ENCODE results near the gene TGFBR3. TPM values are rescaled to one million over a fixed set of nuclear protein-coding genes. Genes with fewer than 3 reads are reported as not detected.

Gene TGFBR3
- polyA plus RNA-seq, 4 donors, result 0.45 to 20.0 (median 5.1) TPM

GRCh38 chr1:91891454-91891853 lies 5.5 kb upstream of the TGFBR3 start:
- H3K36me3 ChIP-seq (ENCODE audit: control insufficient read depth in 3 of 3, insufficient read depth in 2 of 3, low read depth in 1 of 3, low read length in 3 of 3), result no peaks in the 10 kb centered on the region
- H3K4me3 ChIP-seq (ENCODE audit: low read depth in 1 of 3, low read length in 3 of 3), result no peak overlapping the region
- H3K9me3 ChIP-seq (ENCODE audit: control insufficient read depth in 2 of 2, insufficient read depth in 1 of 2, low read depth in 1 of 2, low read length in 1 of 2), result no peaks in the 10 kb centered on the region
- DNase-seq (no peak), FAIRE-seq (no peak)
- H3K27me3 ChIP-seq (ENCODE audit: control insufficient read depth in 3 of 3, insufficient read depth in 3 of 3, low read length in 3 of 3), result peaks cover 0 to under 1% (median 0%) of the 10 kb centered on the region in 3 donors
- no peak overlapping the region for H3K27ac ChIP-seq (ENCODE audit: low read depth in 1 of 3, low read length in 2 of 3)
- 38 to 54% (median 48%) methylated on average over 3 of the region's 3 CpGs for WGBS, 3 donors
- no peaks in the 10 kb centered on the region for H3K4me1 ChIP-seq (ENCODE audit: control insufficient read depth in 3 of 3, insufficient read depth in 2 of 3, low read depth in 1 of 3, low read length in 2 of 3)

GRCh38 chr1:91889717-91890459 lies 3.9 kb upstream of the TGFBR3 start:
- FAIRE-seq (no peak), DNase-seq (peak in 1 of 2 donors; percentile 26)
- H3K36me3 ChIP-seq (ENCODE audit: control insufficient read depth in 3 of 3, insufficient read depth in 2 of 3, low read depth in 1 of 3, low read length in 3 of 3), result no peaks in the 10 kb centered on the region
- WGBS, 3 donors, result 72 to 87% (median 78%) methylated on average over 5 of the region's 5 CpGs
- H3K27ac ChIP-seq (ENCODE audit: low read depth in 1 of 3, low read length in 2 of 3), result no peak overlapping the region
- H3K9me3 ChIP-seq (ENCODE audit: control insufficient read depth in 2 of 2, insufficient read depth in 1 of 2, low read depth in 1 of 2, low read length in 1 of 2), result no peaks in the 10 kb centered on the region
- H3K4me3 ChIP-seq (ENCODE audit: low read depth in 1 of 3, low read length in 3 of 3), result no peak overlapping the region
- H3K27me3 ChIP-seq (ENCODE audit: control insufficient read depth in 3 of 3, insufficient read depth in 3 of 3, low read length in 3 of 3), result peaks cover 0 to 6% (median 0%) of the 10 kb centered on the region in 3 donors
- H3K4me1 ChIP-seq (ENCODE audit: control insufficient read depth in 3 of 3, insufficient read depth in 2 of 3, low read depth in 1 of 3, low read length in 2 of 3), result no peaks in the 10 kb centered on the region

- FAIRE-seq (no peak), DNase-seq (peak; percentile 25 to 57)
- H3K27me3 ChIP-seq (ENCODE audit: control insufficient read depth in 3 of 3, insufficient read depth in 3 of 3, low read length in 3 of 3), result peaks cover 0 to 9% (median 0%) of the 10 kb centered on the region in 3 donors
- peak overlapping the region; percentile 53 to 86 (median 66) for H3K4me3 ChIP-seq (ENCODE audit: low read depth in 1 of 3, low read length in 3 of 3)
- WGBS, 3 donors, result 1% methylated on average over 38 to 42 of the region's 42 CpGs
- H3K27ac ChIP-seq (ENCODE audit: low read depth in 1 of 3, low read length in 2 of 3), result peak overlapping the region; percentile 4 to 95 (median 67)
- H3K9me3 ChIP-seq (ENCODE audit: control insufficient read depth in 2 of 2, insufficient read depth in 1 of 2, low read depth in 1 of 2, low read length in 1 of 2), result no peaks in the 10 kb centered on the region
- no peaks in the 10 kb centered on the region for H3K36me3 ChIP-seq (ENCODE audit: control insufficient read depth in 3 of 3, insufficient read depth in 2 of 3, low read depth in 1 of 3, low read length in 3 of 3)
- H3K4me1 ChIP-seq (ENCODE audit: control insufficient read depth in 3 of 3, insufficient read depth in 2 of 3, low read depth in 1 of 3, low read length in 2 of 3), result no peaks in the 10 kb centered on the region
These were observed 687 bp downstream of the TGFBR3 start for GRCh38 chr1:91885213-91885715.

GRCh38 chr1:91884459-91885212 lies 1.3 kb downstream of the TGFBR3 start:
- Histone ChIP-seq H3K4me3 (ENCODE audit: low read depth in 1 of 3, low read length in 3 of 3) (peak overlapping the region; percentile 53 to 86 (median 66)), H3K36me3 (ENCODE audit: control insufficient read depth in 3 of 3, insufficient read depth in 2 of 3, low read depth in 1 of 3, low read length in 3 of 3) (no peaks in the 10 kb centered on the region), H3K27me3 (ENCODE audit: control insufficient read depth in 3 of 3, insufficient read depth in 3 of 3, low read length in 3 of 3) (peaks cover 0 to 9% (median 0%) of the 10 kb centered on the region in 3 donors), H3K27ac (ENCODE audit: low read depth in 1 of 3, low read length in 2 of 3) (peak overlapping the region in 1 of 3 donors; percentile 95), H3K4me1 (ENCODE audit: control insufficient read depth in 3 of 3, insufficient read depth in 2 of 3, low read depth in 1 of 3, low read length in 2 of 3) (no peaks in the 10 kb centered on the region), H3K9me3 (ENCODE audit: control insufficient read depth in 2 of 2, insufficient read depth in 1 of 2, low read depth in 1 of 2, low read length in 1 of 2) (no peaks in the 10 kb centered on the region)
- DNase-seq (peak; percentile 32 to 53), FAIRE-seq (no peak)
- 7 to 13% (median 11%) methylated on average over 22 of the region's 22 CpGs for WGBS, 3 donors

- WGBS, 3 donors, result 8 to 11% (median 8%) methylated on average over 6 of the region's 6 CpGs
- Histone ChIP-seq H3K36me3 (ENCODE audit: control insufficient read depth in 3 of 3, insufficient read depth in 2 of 3, low read depth in 1 of 3, low read length in 3 of 3) (no peaks in the 10 kb centered on the region), H3K4me1 (ENCODE audit: control insufficient read depth in 3 of 3, insufficient read depth in 2 of 3, low read depth in 1 of 3, low read length in 2 of 3) (peaks cover 0 to 8% (median 0%) of the 10 kb centered on the region in 3 donors), H3K27ac (ENCODE audit: low read depth in 1 of 3, low read length in 2 of 3) (no peak overlapping the region), H3K9me3 (ENCODE audit: control insufficient read depth in 2 of 2, insufficient read depth in 1 of 2, low read depth in 1 of 2, low read length in 1 of 2) (no peaks in the 10 kb centered on the region), H3K4me3 (ENCODE audit: low read depth in 1 of 3, low read length in 3 of 3) (peak overlapping the region in 1 of 3 donors; percentile 9), H3K27me3 (ENCODE audit: control insufficient read depth in 3 of 3, insufficient read depth in 3 of 3, low read length in 3 of 3) (peaks cover 0 to 9% (median 0%) of the 10 kb centered on the region in 3 donors)
- FAIRE-seq, result no peak
- peak; percentile 12 to 32 for DNase-seq
These were observed 2.5 kb downstream of the TGFBR3 start for GRCh38 chr1:91883470-91883869.

- WGBS, 3 donors, result 80 to 87% (median 83%) methylated on average over 3 of the region's 3 CpGs
- Histone ChIP-seq H3K36me3 (ENCODE audit: control insufficient read depth in 3 of 3, insufficient read depth in 2 of 3, low read depth in 1 of 3, low read length in 3 of 3) (no peaks in the 10 kb centered on the region), H3K27me3 (ENCODE audit: control insufficient read depth in 3 of 3, insufficient read depth in 3 of 3, low read length in 3 of 3) (peaks cover 0 to 7% (median 0%) of the 10 kb centered on the region in 3 donors), H3K27ac (ENCODE audit: low read depth in 1 of 3, low read length in 2 of 3) (no peak overlapping the region), H3K4me1 (ENCODE audit: control insufficient read depth in 3 of 3, insufficient read depth in 2 of 3, low read depth in 1 of 3, low read length in 2 of 3) (peaks cover 0 to 8% (median 0%) of the 10 kb centered on the region in 3 donors), H3K9me3 (ENCODE audit: control insufficient read depth in 2 of 2, insufficient read depth in 1 of 2, low read depth in 1 of 2, low read length in 1 of 2) (no peaks in the 10 kb centered on the region), H3K4me3 (ENCODE audit: low read depth in 1 of 3, low read length in 3 of 3) (no peak overlapping the region)
- FAIRE-seq, result no peak
- no peak for DNase-seq
These were observed 4.7 kb downstream of the TGFBR3 start for GRCh38 chr1:91881280-91881679.

- no peak for DNase-seq
- Histone ChIP-seq H3K36me3 (ENCODE audit: control insufficient read depth in 3 of 3, insufficient read depth in 2 of 3, low read depth in 1 of 3, low read length in 3 of 3) (no peaks in the 10 kb centered on the region), H3K4me3 (ENCODE audit: low read depth in 1 of 3, low read length in 3 of 3) (no peak overlapping the region), H3K9me3 (ENCODE audit: control insufficient read depth in 2 of 2, insufficient read depth in 1 of 2, low read depth in 1 of 2, low read length in 1 of 2) (no peaks in the 10 kb centered on the region), H3K27me3 (ENCODE audit: control insufficient read depth in 3 of 3, insufficient read depth in 3 of 3, low read length in 3 of 3) (peaks cover 0 to 2% (median 0%) of the 10 kb centered on the region in 3 donors), H3K27ac (ENCODE audit: low read depth in 1 of 3, low read length in 2 of 3) (no peak overlapping the region), H3K4me1 (ENCODE audit: control insufficient read depth in 3 of 3, insufficient read depth in 2 of 3, low read depth in 1 of 3, low read length in 2 of 3) (peaks cover 0 to 8% (median 0%) of the 10 kb centered on the region in 3 donors)
- no peak for FAIRE-seq
These were observed 6.2 kb downstream of the TGFBR3 start for GRCh38 chr1:91879733-91880132.

GRCh38 chr1:91877574-91878208 lies 8.3 kb downstream of the TGFBR3 start:
- H3K36me3 ChIP-seq (ENCODE audit: control insufficient read depth in 3 of 3, insufficient read depth in 2 of 3, low read depth in 1 of 3, low read length in 3 of 3), result no peaks in the 10 kb centered on the region
- H3K27ac ChIP-seq (ENCODE audit: low read depth in 1 of 3, low read length in 2 of 3), result no peak overlapping the region
- H3K9me3 ChIP-seq (ENCODE audit: control insufficient read depth in 2 of 2, insufficient read depth in 1 of 2, low read depth in 1 of 2, low read length in 1 of 2), result no peaks in the 10 kb centered on the region
- DNase-seq (no peak), FAIRE-seq (no peak)
- H3K4me3 ChIP-seq (ENCODE audit: low read depth in 1 of 3, low read length in 3 of 3), result no peak overlapping the region
- H3K27me3 ChIP-seq (ENCODE audit: control insufficient read depth in 3 of 3, insufficient read depth in 3 of 3, low read length in 3 of 3), result no peaks in the 10 kb centered on the region
- WGBS, 3 donors, result 71 to 83% (median 72%) methylated on average over 5 of the region's 5 CpGs
- H3K4me1 ChIP-seq (ENCODE audit: control insufficient read depth in 3 of 3, insufficient read depth in 2 of 3, low read depth in 1 of 3, low read length in 2 of 3), result peaks cover 0 to 9% (median 0%) of the 10 kb centered on the region in 3 donors

Data from small intestine (tissue), 7 donors.